COLO668 (cell line): ENCODE data around the gene PSME1.

Experiments
- DNase-seq: peaks from one replicate; lab custom pipeline; 2025; ENCODE audit not compliant: unreplicated experiment; lab: John Stamatoyannopoulos, UW

The PSME1 gene

DNA sequence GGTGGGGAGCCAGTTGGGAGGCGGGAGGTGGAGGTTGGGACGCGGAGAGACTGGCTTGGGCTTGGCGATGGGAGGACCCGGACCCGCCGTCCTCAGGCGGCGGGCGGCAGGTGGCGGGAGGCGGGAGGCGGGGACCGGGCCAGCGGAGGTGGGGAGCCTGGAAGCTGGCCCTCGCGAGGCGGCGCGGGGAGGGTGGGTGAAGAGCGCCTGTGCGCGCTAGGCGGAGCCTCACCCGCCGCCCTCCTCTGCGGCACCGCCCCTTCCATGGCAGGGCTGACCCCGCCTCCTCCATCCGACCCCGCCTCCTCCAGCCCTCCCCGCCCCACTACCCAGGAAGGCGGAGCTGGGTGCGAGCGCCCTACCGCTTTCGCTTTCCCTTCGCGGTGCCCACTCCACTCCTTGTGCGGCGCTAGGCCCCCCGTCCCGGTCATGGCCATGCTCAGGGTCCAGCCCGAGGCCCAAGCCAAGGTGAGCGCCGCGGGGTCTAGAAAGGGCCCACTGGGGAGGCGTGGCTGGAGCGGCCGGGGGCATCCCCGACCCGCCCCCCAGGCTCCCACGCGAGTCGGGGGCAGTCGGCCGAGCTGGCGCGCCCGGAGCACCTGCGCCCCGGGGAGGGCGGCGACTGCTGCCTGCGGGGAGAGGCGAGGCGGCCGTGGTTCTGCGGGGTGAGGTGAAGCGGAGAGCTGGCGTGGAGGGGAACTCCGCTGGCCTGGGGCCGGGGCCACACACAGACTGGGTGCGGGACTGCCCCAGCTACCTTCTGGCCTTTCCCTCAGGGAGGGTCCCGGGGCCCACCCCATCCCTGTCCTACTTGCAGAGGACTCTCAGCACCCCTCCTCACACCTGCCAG lies at the start of gene PSME1:
PSME1 (plus strand) TSS at position 361 of the 850 bp plus-strand sequence; CDS start at position 430, 69 bp downstream.
- peak; percentile 99 for DNase-seq

- DNase-seq, result no peak
These were observed 49.0 kb upstream of the PSME1 start for GRCh38 chr14:24087004-24087403.

DNA sequence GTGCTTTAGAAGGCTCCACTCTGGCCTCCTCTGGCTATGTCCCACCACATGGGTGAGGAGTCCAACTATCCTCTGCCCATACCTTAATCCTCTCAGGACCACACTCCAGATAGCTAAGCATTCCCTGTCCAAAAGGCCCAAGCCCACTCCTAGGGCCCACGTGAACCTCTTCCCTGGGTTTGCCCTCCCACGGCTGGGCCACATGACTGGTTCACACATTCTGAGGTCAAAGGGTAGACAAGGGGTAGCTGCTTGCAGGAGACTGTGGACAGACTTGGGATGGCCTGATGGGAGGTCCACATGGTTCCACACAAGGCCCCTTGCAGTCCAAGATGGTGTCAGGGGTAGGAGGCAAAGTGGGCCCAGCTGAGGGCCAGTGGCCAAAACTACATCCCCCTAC lies 47.9 kb upstream of the PSME1 start:
- no peak for DNase-seq

GRCh38 chr14:24089890-24090289 lies 46.1 kb upstream of the PSME1 start:
- DNase-seq, result no peak

DNA sequence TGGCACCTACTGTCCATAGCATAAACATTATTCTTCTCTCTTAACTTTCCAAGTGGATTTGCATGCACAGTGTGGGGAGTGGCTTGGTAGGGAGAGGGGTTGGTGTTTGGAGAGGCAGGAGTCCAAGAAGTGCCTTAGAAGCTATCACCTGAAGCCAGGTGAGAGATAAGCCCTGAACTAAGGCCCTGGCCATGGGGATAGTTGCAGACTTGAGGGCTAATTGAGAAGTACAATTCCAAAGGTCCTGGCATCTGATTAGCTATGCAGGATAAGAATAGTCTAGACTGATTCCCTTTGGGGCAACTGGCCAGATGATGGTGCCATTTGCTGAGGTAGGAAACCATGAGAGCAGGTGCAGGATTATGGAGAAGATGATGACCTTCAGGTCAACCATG lies 43.9 kb upstream of the PSME1 start:
- DNase-seq, result no peak

DNA sequence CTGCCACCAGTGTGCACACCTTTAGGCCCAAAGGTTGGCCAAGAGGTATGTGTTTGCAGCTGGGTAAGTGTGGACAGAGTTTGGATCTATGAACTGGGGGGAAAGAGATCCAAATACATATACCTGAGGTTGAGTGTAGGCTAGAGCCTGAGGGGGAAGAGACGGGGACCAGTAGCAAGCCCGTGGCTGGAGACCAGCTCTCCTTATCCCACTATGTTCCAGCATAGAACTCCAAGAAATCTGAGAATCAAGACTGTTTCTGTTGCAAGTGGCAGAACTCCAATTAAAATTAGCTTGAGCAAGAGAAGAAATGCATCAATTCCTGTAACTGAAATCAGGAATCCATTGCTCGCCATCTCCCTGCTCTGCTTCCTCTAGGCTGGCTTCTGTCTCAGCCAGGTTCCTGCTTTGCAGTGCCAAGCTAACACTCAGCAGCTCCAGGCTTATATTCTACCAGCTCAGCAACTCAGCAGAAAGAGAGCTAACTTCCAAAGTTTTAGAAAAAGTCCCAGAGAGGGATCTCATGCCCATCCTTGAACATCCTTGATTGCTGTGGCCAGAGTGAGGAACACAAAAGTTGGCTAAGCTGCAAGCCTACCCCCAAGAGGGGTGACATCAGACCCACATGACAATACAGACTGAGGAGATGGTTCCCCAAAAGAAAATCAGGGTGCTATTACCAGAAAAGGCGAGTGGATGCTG lies 43.3 kb upstream of the PSME1 start:
- no peak for DNase-seq

DNA sequence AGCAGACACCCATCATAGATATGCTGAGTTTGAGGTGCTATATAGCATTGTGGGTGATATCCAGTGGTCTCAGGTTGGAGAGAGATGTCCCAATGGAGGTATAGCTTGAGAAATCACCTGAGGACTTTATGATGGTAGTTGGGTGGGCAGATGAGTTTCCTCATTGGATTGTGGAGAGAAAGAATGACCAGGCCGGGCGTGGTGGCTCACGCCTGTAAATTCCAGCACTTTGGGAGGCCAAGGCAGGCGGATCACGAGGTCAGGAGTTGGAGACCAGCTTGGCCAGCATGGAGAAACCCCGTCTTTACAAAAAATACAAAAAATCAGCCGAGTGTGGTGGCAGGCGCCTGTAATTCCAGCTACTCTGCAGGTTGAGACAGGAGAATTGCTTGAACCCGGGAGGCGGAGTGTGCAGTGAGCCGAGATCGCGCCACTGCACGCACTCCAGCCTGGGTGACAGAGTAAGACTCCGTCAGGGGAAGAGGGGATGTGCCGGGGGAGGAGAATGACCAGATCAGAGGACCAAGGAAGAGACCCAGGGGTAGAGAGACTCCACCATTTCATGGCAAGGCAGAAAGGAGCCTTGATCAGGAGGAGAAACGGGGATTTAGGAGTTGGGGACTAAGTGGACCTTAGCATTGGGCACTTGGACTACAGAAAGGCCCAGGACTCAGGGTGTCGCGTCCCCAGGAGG lies 42.6 kb upstream of the PSME1 start:
- no peak for DNase-seq

GRCh38 chr14:24093901-24094840 lies 41.8 kb upstream of the PSME1 start, which contains the start of gene PCK2:
Gene PCK2 (plus strand): TSS chr14:24094311. CDS start chr14:24094406, 95 bp downstream.
- peak; percentile 91 for DNase-seq

DNA sequence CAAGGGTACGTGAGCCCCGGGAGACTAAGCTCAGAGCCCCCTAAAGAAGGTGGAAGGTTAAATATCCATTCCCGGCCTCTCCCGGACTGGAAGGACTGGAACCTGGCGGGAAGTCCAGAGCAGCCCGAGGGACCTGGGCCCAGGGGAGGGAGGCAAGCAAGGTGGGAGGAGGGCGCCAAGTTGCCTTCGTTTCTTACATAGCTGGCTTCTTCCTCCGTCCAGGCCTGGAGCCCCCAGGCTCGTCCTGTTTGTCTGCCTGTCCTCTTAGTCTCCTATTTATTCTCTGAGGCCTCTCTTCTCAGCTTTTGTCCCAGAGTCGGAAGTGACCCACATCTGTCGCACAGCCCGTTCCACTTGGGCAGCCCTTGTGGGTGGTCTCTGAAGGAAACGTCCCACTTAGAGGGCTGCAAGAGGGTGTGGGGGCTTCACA lies 41.1 kb upstream of the PSME1 start:
- DNase-seq, result peak; percentile 48

- DNase-seq, result peak; percentile 32
These were observed 40.5 kb upstream of the PSME1 start for GRCh38 chr14:24095271-24096068.

DNA sequence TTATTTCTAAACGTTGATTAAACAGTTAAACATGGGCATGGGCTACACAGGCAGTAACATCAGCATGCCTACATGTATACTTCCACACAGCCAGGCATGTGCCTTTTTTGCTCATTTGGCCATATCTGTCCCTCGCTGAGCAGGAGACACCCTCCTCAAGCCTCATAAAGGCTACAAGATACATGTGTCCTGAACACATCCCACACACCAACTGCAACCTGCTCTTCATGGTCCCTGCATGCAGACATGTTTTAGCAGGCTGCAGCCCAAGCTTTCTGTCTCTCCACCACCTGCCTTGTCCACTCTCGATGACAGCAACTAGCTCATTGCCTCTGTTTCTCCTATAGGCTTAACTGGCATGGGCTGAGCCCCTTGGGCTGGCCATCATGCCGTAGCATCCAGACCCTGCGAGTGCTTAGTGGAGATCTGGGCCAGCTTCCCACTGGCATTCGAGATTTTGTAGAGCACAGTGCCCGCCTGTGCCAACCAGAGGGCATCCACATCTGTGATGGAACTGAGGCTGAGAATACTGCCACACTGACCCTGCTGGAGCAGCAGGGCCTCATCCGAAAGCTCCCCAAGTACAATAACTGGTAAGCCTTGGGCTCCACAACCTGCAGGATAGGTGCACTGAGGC lies 39.3 kb upstream of the PSME1 start:
- DNase-seq, result no peak

DNA sequence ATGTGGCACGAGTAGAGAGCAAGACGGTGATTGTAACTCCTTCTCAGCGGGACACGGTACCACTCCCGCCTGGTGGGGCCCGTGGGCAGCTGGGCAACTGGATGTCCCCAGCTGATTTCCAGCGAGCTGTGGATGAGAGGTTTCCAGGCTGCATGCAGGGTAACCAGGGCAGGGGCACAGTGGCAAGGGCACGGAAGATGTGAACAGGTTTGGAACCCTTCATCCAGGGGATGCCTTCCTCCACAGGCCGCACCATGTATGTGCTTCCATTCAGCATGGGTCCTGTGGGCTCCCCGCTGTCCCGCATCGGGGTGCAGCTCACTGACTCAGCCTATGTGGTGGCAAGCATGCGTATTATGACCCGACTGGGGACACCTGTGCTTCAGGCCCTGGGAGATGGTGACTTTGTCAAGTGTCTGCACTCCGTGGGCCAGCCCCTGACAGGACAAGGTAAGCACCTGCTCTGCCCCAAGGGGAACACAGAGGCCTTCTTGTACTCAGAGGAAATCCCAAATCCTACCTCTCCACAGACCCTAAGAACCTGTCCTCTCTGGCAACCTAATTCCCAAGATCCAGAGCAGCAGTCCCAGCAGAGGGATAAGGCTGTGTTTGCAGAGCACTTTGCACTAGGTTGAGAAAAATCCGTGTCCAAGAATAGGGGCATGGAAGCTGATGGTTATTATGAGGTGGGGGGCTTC lies 37.6 kb upstream of the PSME1 start:
- no peak for DNase-seq

- peak; percentile 58 for DNase-seq
These were observed 36.8 kb upstream of the PSME1 start for GRCh38 chr14:24098927-24099813.

- no peak for DNase-seq
These were observed 35.6 kb upstream of the PSME1 start for GRCh38 chr14:24100197-24100981.

DNA sequence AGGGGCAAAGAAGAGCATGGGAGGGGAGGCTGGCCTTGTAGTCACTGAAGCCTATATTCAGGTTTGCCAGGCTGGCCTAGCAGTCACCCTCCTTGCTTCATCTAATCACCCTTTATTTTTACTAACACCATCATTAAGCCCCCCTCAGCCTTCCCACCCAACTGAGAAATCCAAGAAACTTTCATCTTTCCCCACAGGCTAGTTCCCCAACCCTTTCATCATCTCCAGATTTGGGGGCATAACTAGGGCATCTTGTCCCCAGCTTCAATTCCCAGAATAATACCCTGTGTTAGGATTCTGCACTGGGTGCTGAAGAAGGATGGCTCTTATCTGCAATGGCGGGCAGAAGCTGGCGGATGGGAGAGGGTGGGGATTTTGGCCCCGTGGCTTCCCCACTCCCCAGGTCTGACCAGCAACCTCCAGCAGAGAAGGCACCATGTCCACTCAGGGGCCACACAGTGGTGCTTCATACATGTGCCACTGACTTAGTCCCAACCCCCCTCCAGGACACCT lies 35.0 kb upstream of the PSME1 start:
- DNase-seq, result no peak

DNA sequence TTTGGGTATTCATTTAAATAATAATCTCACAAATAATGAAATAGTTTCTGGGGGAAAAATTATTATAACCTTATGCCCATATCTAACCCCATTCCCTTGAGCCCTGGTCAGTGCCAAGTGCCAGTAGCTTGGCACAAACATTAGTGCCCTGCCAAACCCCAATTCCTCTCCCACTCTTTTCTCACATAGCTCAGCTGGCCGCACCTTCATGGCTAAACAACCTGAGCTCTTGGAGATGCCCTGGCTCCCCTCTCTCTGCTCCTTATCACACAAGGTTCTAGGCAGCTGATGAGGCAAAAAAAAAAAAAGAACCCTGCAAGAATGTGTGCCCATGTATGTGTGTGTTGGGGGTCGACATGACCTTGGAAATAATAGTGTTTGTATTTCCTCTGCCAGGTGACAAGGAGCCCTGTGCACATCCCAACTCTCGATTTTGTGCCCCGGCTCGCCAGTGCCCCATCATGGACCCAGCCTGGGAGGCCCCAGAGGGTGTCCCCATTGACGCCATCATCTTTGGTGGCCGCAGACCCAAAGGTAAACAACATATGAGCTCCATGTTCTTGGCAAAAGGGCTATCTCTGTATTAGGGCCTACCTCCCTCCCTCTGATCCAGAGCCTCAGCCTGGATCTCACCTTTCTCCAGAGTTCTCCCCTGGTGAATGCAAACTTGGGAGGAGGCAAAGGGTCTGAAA lies 33.5 kb upstream of the PSME1 start:
- no peak for DNase-seq
